H1 (cell line): ENCODE results near the gene BCAS1.

Experiments used
- CHD1 ChIP-seq: IDR thresholded peaks from 2 replicates; pipeline ENCODE4 v1.6.1; 2012; ENCODE audit warnings: low read depth, low read length, improper control_type of control experiment
- CTCF ChIP-seq, 3 experiments: IDR thresholded peaks; 1 replicate in 2 of 3; 2 replicates in 1 of 3; pipeline versions ENCODE4 v1.5.1 to v1.6.1; 2011; ENCODE audit warnings: low read length in 3 of 3, mild to moderate bottlenecking in 3 of 3, inconsistent platforms in 2 of 3, low read depth in 1 of 3, moderate library complexity in 1 of 3; ENCODE audit not compliant: insufficient read depth in 1 of 3; ENCODE audit errors: control extremely low read depth in 1 of 3
- EGR1 ChIP-seq: IDR thresholded peaks from 2 replicates; pipeline ENCODE4 v1.6.1; 2011; ENCODE audit warnings: low read depth, low read length, borderline replicate concordance
- EZH2 ChIP-seq: fragments of 200-600 bp; sonication (generic); IDR thresholded peaks from 2 replicates; pipeline ENCODE4 v1.7.1; 2012; ENCODE audit warnings: low read depth, mild to moderate bottlenecking, moderate library complexity, low read length, inconsistent platforms; ENCODE audit not compliant: severe bottlenecking
- POLR2AphosphoS5 ChIP-seq: IDR thresholded peaks from 2 replicates; pipeline ENCODE4 v1.6.1; 2011; ENCODE audit warnings: low read depth, low read length
- SP2 ChIP-seq: IDR thresholded peaks from 2 replicates; pipeline ENCODE4 v1.6.1; 2012; ENCODE audit warnings: mild to moderate bottlenecking, low read length, inconsistent platforms
- TBP ChIP-seq: IDR thresholded peaks from 2 replicates; pipeline ENCODE4 v1.6.1; 2011; ENCODE audit warnings: low read depth, low read length, improper control_type of control experiment
- ZNF274 ChIP-seq: IDR thresholded peaks from 2 replicates; pipeline ENCODE4 v1.7.0; 2012; ENCODE audit warnings: low read length, borderline replicate concordance; ENCODE audit errors: extremely low read depth

DNA sequence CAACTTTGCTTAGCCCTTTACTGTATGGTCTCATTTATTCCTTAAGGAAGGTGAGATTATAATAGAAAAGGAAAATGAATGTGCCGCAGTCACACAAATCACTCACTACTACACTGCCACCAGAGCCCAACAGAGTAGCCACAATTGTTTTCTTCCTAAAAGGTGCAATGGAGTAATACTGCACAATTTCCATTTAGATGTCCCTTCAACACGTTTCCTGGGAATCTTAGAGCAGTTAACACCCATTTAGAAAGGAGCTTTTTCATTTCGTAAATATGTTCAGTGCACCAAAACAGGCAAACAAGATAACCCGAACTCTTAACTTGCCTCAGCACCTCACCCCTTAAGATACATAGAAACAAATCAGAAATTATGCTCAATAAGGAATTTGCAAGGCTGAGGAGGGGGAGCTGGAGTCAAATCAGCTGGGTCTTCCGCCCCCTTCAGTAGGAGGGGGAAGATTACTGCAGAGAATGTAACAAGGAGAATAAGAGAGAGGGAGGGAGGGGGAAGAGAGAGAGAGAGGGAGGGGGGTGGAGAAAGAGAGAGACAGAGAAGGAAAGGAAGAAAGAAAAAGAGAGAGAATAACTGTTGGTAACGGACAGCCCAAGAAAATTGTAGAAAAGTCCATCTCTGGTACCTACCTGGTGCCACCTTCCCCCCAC, 155.5 kb downstream of the BCAS1 start:
- TF ChIP-seq EZH2 (no peak), EGR1 (no peak; the same call in 1 of the 2 replicates), ZNF274 (no peak), SP2 (no peak), CTCF (IDR thresholded peaks at IDR 0.05; ENCODE audit: control extremely low read depth in 1 of 3, insufficient read depth in 1 of 3, low read depth in 1 of 3, low read length in 3 of 3) (peak in 1 of 3 experiments; percentile 22; a peak in 1 of 4 replicates), POLR2AphosphoS5 (no peak), CHD1 (no peak), TBP (no peak)
